ENCODE measurements around the gene DDX3X. TPM values are rescaled to one million over a fixed set of nuclear protein-coding genes. Genes with fewer than 3 reads are reported as not detected.

DDX3X gene
- total RNA-seq, 1 donor from 2014 or later, result 264 TPM

- Mint-ChIP-seq H3K9me3 (peaks cover 21% of the 10 kb centered on the region), H3K27me3 (ENCODE audit: insufficient read depth, low read depth) (peaks cover 5% of the 10 kb centered on the region), H3K4me3 (no peak overlapping the region), H3K27ac (peak overlapping the region; percentile 72), H3K4me1 (peaks cover 5% of the 10 kb centered on the region), H3K36me3 (no peaks in the 10 kb centered on the region)
- Histone ChIP-seq H3K27me3 (no peaks in the 10 kb centered on the region), H3K9ac (no peak overlapping the region), H3K79me2 (ENCODE audit: low read depth) (no peaks in the 10 kb centered on the region), H3K36me3 (no peaks in the 10 kb centered on the region), H2AFZ (replicated peaks) (no peak overlapping the region), H3K4me1 (no peaks in the 10 kb centered on the region), H3K4me2 (no peak overlapping the region), H3F3A (ENCODE audit: low read depth) (peaks cover 6% of the 10 kb centered on the region), H3K9me3 (ENCODE audit: low read depth) (no peaks in the 10 kb centered on the region), H4K20me1 (ENCODE audit: low read depth) (no peaks in the 10 kb centered on the region), H3K4me3 (no peak overlapping the region), H3K27ac (no peak overlapping the region)
- no peak for TF ChIP-seq CTCF (IDR thresholded peaks at IDR 0.05)
- TF ChIP-seq EZH2 (IDR thresholded peaks at IDR 0.05), result no peak
- peak; percentile 51 for DNase-seq (ENCODE audit: low spot score)
Measured at GRCh38 chrX:41381685-41382084, 47.7 kb downstream of the DDX3X start.

GRCh38 chrX:41382714-41383645 is 49.0 kb downstream of the DDX3X start:
- Mint-ChIP-seq H3K27ac (peak overlapping the region; percentile 42), H3K4me1 (peaks cover 5% of the 10 kb centered on the region), H3K4me3 (no peak overlapping the region), H3K36me3 (no peaks in the 10 kb centered on the region), H3K27me3 (ENCODE audit: insufficient read depth, low read depth) (peaks cover 5% of the 10 kb centered on the region), H3K9me3 (peaks cover 25% of the 10 kb centered on the region)
- peaks cover 6% of the 10 kb centered on the region for H3F3A ChIP-seq (ENCODE audit: low read depth)
- H3K27ac ChIP-seq, result no peak overlapping the region
- no peak overlapping the region for H3K4me3 ChIP-seq
- TF ChIP-seq CTCF (IDR thresholded peaks at IDR 0.05) (no peak), EZH2 (IDR thresholded peaks at IDR 0.05) (no peak), EZH2phosphoT487 (IDR thresholded peaks at IDR 0.05) (no peak)
- no peak for DNase-seq (ENCODE audit: low spot score)
- no peak overlapping the region for H3K9ac ChIP-seq
- no peaks in the 10 kb centered on the region for H4K20me1 ChIP-seq (ENCODE audit: low read depth)
- no peaks in the 10 kb centered on the region for H3K36me3 ChIP-seq
- H3K27me3 ChIP-seq, result no peaks in the 10 kb centered on the region
- no peaks in the 10 kb centered on the region for H3K79me2 ChIP-seq (ENCODE audit: low read depth)
- H3K4me1 ChIP-seq, result no peaks in the 10 kb centered on the region
- H3K9me3 ChIP-seq (ENCODE audit: low read depth), result no peaks in the 10 kb centered on the region
- H3K4me2 ChIP-seq, result no peak overlapping the region
- no peak overlapping the region for H2AFZ ChIP-seq (replicated peaks)

GRCh38 chrX:41384051-41384705 is 50.2 kb downstream of the DDX3X start:
- H3K9ac ChIP-seq, result no peak overlapping the region
- no peaks in the 10 kb centered on the region for H3K36me3 ChIP-seq
- no peaks in the 10 kb centered on the region for H3K9me3 ChIP-seq (ENCODE audit: low read depth)
- H4K20me1 ChIP-seq (ENCODE audit: low read depth), result no peaks in the 10 kb centered on the region
- Mint-ChIP-seq H3K4me1 (peaks cover 5% of the 10 kb centered on the region), H3K36me3 (no peaks in the 10 kb centered on the region), H3K4me3 (no peak overlapping the region), H3K9me3 (peaks cover 21% of the 10 kb centered on the region), H3K27me3 (ENCODE audit: insufficient read depth, low read depth) (peaks cover 5% of the 10 kb centered on the region), H3K27ac (no peak overlapping the region)
- H3K79me2 ChIP-seq (ENCODE audit: low read depth), result no peaks in the 10 kb centered on the region
- H3K4me3 ChIP-seq, result no peak overlapping the region
- DNase-seq (ENCODE audit: low spot score), result no peak
- TF ChIP-seq EZH2 (IDR thresholded peaks at IDR 0.05), result no peak
- TF ChIP-seq CTCF (IDR thresholded peaks at IDR 0.05), result no peak
- TF ChIP-seq EZH2phosphoT487 (IDR thresholded peaks at IDR 0.05), result no peak
- no peak overlapping the region for H3K27ac ChIP-seq
- H3K4me2 ChIP-seq, result no peak overlapping the region
- H2AFZ ChIP-seq (replicated peaks), result no peak overlapping the region
- peaks cover 6% of the 10 kb centered on the region for H3F3A ChIP-seq (ENCODE audit: low read depth)
- no peaks in the 10 kb centered on the region for H3K27me3 ChIP-seq
- H3K4me1 ChIP-seq, result no peaks in the 10 kb centered on the region

Measured in neural progenitor cell (in vitro differentiated cells).